Neural progenitor cell (in vitro differentiated cells): ENCODE data around the gene PAK1.

Source experiments
- EZH2 ChIP-seq: fragments of 200-600 bp; sonication (generic); IDR thresholded peaks from 2 replicates; pipeline ENCODE4 v1.6.1; 2017; ENCODE audit warnings: antibody characterized with exemption, mild to moderate bottlenecking, moderate library complexity
- TF ChIP-seq, protein P1 (sequence below): fragments of 200-600 bp; sonication (generic); IDR thresholded peaks from 2 replicates; pipeline ENCODE4 v1.5.1; 2017; ENCODE audit warnings: antibody characterized with exemption, mild to moderate bottlenecking

DNA sequence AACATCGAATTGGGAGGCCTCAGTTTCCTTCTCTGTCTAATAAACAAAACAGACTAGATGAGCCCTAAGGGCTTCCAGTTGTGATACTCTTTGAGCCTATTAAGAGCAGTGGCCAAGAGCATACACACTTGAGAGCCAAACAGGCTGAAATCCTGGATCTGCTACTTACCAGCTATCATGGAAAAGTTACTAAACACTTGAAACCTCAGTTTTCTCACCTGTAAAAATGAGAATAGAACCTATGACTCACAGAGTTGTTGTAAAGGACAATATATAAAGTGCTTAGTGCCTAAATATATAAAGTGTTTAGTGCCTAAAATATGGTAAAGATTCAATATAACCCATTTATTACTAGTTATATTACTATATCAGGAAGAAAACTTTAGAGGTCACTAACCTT is 148.7 kb downstream of the PAK1 start:
- TF ChIP-seq, protein P1, sequence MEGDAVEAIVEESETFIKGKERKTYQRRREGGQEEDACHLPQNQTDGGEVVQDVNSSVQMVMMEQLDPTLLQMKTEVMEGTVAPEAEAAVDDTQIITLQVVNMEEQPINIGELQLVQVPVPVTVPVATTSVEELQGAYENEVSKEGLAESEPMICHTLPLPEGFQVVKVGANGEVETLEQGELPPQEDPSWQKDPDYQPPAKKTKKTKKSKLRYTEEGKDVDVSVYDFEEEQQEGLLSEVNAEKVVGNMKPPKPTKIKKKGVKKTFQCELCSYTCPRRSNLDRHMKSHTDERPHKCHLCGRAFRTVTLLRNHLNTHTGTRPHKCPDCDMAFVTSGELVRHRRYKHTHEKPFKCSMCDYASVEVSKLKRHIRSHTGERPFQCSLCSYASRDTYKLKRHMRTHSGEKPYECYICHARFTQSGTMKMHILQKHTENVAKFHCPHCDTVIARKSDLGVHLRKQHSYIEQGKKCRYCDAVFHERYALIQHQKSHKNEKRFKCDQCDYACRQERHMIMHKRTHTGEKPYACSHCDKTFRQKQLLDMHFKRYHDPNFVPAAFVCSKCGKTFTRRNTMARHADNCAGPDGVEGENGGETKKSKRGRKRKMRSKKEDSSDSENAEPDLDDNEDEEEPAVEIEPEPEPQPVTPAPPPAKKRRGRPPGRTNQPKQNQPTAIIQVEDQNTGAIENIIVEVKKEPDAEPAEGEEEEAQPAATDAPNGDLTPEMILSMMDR = no peak
- no peak for TF ChIP-seq EZH2
